GM23338 (cell line): ENCODE data around the gene FCHSD2. TPM values are rescaled to one million over a fixed set of nuclear protein-coding genes. Genes with fewer than 3 reads are reported as not detected.

Experiments used
- ATAC-seq: fragments of 200-7000 bp; cut with Tn5 transposase; 3 replicates; pipeline ENCODE4 v1.9.1; 2020
- DNase-seq: peaks from one replicate; pipeline ENCODE4 v3.0.0-alpha.2; 2015; ENCODE audit warnings: low spot score
- H2AFZ ChIP-seq: fragments of 200-600 bp; sonication (generic); 2 replicates; pipeline ENCODE4 v1.8.0; 2016; ENCODE audit warnings: antibody characterized with exemption, mild to moderate bottlenecking, moderate library complexity
- H3F3A ChIP-seq: fragments of 200-600 bp; sonication (generic); replicated peaks from 2 replicates; pipeline ENCODE4 v1.8.0; 2017; ENCODE audit warnings: antibody characterized with exemption, mixed run types, low read depth
- H3K27ac ChIP-seq: fragments of 200-600 bp; sonication (generic); 2 replicates; pipeline ENCODE4 v1.6.1; 2016; ENCODE audit warnings: low read depth
- H3K27me3 ChIP-seq: fragments of 200-600 bp; sonication (generic); 2 replicates; pipeline ENCODE4 v1.8.0; 2016; ENCODE audit warnings: mild to moderate bottlenecking, mixed run types, moderate library complexity; ENCODE audit not compliant: insufficient read depth
- H3K36me3 ChIP-seq: fragments of 200-600 bp; sonication (generic); 2 replicates; pipeline ENCODE4 v1.8.0; 2016; ENCODE audit warnings: mild to moderate bottlenecking; ENCODE audit not compliant: insufficient read depth
- H3K4me1 ChIP-seq: fragments of 200-600 bp; sonication (generic); 2 replicates; pipeline ENCODE4 v1.8.0; 2016; ENCODE audit warnings: mild to moderate bottlenecking, moderate library complexity; ENCODE audit not compliant: insufficient read depth
- H3K4me2 ChIP-seq: fragments of 200-600 bp; sonication (generic); 2 replicates; pipeline ENCODE4 v1.7.1; 2017; ENCODE audit warnings: mixed run types
- H3K4me3 ChIP-seq: fragments of 200-600 bp; sonication (generic); 2 replicates; pipeline ENCODE4 v1.6.1; 2016; ENCODE audit warnings: mixed run types
- H3K79me2 ChIP-seq: fragments of 200-600 bp; sonication (generic); replicated peaks from 2 replicates; pipeline ENCODE4 v1.8.0; 2017; ENCODE audit warnings: mild to moderate bottlenecking; ENCODE audit not compliant: insufficient read depth
- H3K9me2 ChIP-seq: fragments of 200-600 bp; sonication (generic); 2 replicates; pipeline ENCODE4 v1.8.0; 2017; ENCODE audit not compliant: insufficient read depth
- H4K20me1 ChIP-seq: fragments of 200-600 bp; sonication (generic); replicated peaks from 2 replicates; pipeline ENCODE4 v1.8.0; 2017; ENCODE audit warnings: mild to moderate bottlenecking; ENCODE audit not compliant: insufficient read depth
- H3K27ac Mint-ChIP-seq: 2 replicates; pipeline ENCODE4 v1.8.0; 2020; ENCODE audit warnings: inconsistent platforms, mild to moderate bottlenecking, moderate library complexity, mixed read lengths
- H3K27me3 Mint-ChIP-seq: 3 replicates; pipeline ENCODE4 v1.8.0; 2022; ENCODE audit warnings: low read depth, mild to moderate bottlenecking, moderate library complexity, mixed read lengths, inconsistent platforms; ENCODE audit not compliant: insufficient read depth, poor library complexity
- H3K36me3 Mint-ChIP-seq: 3 replicates; pipeline ENCODE4 v1.8.0; 2021; ENCODE audit warnings: low read depth, mild to moderate bottlenecking, inconsistent platforms, moderate library complexity, mixed read lengths
- H3K4me1 Mint-ChIP-seq: 3 replicates; pipeline ENCODE4 v1.8.0; 2020; ENCODE audit warnings: mild to moderate bottlenecking, inconsistent platforms, mixed read lengths
- H3K4me3 Mint-ChIP-seq: 3 replicates; pipeline ENCODE4 v1.8.0; 2021; ENCODE audit warnings: moderate library complexity, mild to moderate bottlenecking, inconsistent platforms, mixed read lengths
- H3K9me3 Mint-ChIP-seq: 3 replicates; pipeline ENCODE4 v1.8.0; 2020; ENCODE audit warnings: moderate library complexity, mild to moderate bottlenecking, inconsistent platforms, mixed read lengths
- CREB1 ChIP-seq: fragments of 250-450 bp; sonication (Bioruptor Pico); IDR thresholded peaks from 2 replicates; pipeline ENCODE4 v1.5.0; 2020; ENCODE audit warnings: low read depth, mild to moderate bottlenecking, moderate library complexity
- CTCF ChIP-seq, 2 experiments: fragments of 200-600 bp in 1 of 2; sonication (generic) in 1 of 2; conservative IDR thresholded peaks; 2 replicates each; pipeline versions ENCODE4 v1.5.1 to v1.6.1; 2016 to 2017; ENCODE audit warnings: antibody characterized with exemption in 2 of 2, low read depth in 2 of 2, mild to moderate bottlenecking in 2 of 2, moderate library complexity in 1 of 2
- ETS1 ChIP-seq: IDR thresholded peaks from 2 replicates; pipeline ENCODE4 v1.6.1; 2016; ENCODE audit warnings: antibody characterized with exemption
- EZH2phosphoT487 ChIP-seq: fragments of 200-600 bp; sonication (generic); IDR thresholded peaks from one replicate; pipeline ENCODE4 v1.8.1; 2018; ENCODE audit warnings: antibody characterized with exemption; ENCODE audit not compliant: unreplicated experiment
- JUNB ChIP-seq: IDR thresholded peaks from one replicate; pipeline ENCODE4 v1.6.1; 2016; ENCODE audit warnings: antibody characterized with exemption; ENCODE audit not compliant: unreplicated experiment
- STAT1 ChIP-seq: IDR thresholded peaks from one replicate; pipeline ENCODE4 v1.6.1; 2016; ENCODE audit warnings: antibody characterized with exemption; ENCODE audit not compliant: unreplicated experiment
- ZNF331 ChIP-seq: fragments of 250-450 bp; sonication (Bioruptor Pico); IDR thresholded peaks from 2 replicates; pipeline ENCODE4 v1.5.0; 2020; ENCODE audit warnings: low read depth, mild to moderate bottlenecking, moderate library complexity
- ZNF462 ChIP-seq: fragments of 250-450 bp; sonication (Bioruptor Pico); IDR thresholded peaks from 2 replicates; pipeline ENCODE4 v1.5.0; 2020; ENCODE audit warnings: mild to moderate bottlenecking, moderate library complexity
- polyA plus RNA-seq: library from polyadenylated mRNA; unstranded; fragments of >200 nt; fragmentation: Nextera tagmentation; extraction: Ambion mirVana; gene quantifications from 2 replicates; pipeline ENCODE4 v1.2.1, GENCODE V29; 2016
- total RNA-seq: library from RNA; depleted of rRNA; stranded (reverse); fragments of >200 nt; shearing (Covaris generic); gene quantifications from 2 replicates; pipeline ENCODE4 v1.2.3, GENCODE V29; 2014

Gene FCHSD2
- total and polyA plus RNA-seq, 2 experiments from 2014 or later = 3.6 to 5.2 TPM

GRCh38 chr11:72828692-72829101, 313.4 kb downstream of the FCHSD2 start:
- no peak for TF ChIP-seq STAT1
- no peak overlapping the region for H3K27ac ChIP-seq
- H3K36me3 Mint-ChIP-seq = no peaks in the 10 kb centered on the region; the same call in 2 of the 3 replicates
- peaks cover 2% of the 10 kb centered on the region; the same call in 1 of the 2 replicates for H4K20me1 ChIP-seq
- H3K27me3 ChIP-seq = no peaks in the 10 kb centered on the region
- peaks cover 7% of the 10 kb centered on the region for H3K4me1 ChIP-seq
- no peak for DNase-seq
- H3K27ac Mint-ChIP-seq = no peak overlapping the region
- no peak overlapping the region for H3K4me3 ChIP-seq
- H3K4me1 Mint-ChIP-seq = peaks cover 8% of the 10 kb centered on the region; the same call in 2 of the 3 replicates
- no peaks in the 10 kb centered on the region for H3F3A ChIP-seq
- H2AFZ ChIP-seq = no peak overlapping the region
- no peaks in the 10 kb centered on the region; the same call in 2 of the 3 replicates for H3K9me3 Mint-ChIP-seq
- no peaks in the 10 kb centered on the region for H3K36me3 ChIP-seq
- no peak overlapping the region for H3K4me3 Mint-ChIP-seq
- H3K4me2 ChIP-seq = no peak overlapping the region
- H3K9me2 ChIP-seq = no peaks in the 10 kb centered on the region
- no peak for ATAC-seq
- peaks cover 21% of the 10 kb centered on the region for H3K27me3 Mint-ChIP-seq
- H3K79me2 ChIP-seq = no peaks in the 10 kb centered on the region

DNA sequence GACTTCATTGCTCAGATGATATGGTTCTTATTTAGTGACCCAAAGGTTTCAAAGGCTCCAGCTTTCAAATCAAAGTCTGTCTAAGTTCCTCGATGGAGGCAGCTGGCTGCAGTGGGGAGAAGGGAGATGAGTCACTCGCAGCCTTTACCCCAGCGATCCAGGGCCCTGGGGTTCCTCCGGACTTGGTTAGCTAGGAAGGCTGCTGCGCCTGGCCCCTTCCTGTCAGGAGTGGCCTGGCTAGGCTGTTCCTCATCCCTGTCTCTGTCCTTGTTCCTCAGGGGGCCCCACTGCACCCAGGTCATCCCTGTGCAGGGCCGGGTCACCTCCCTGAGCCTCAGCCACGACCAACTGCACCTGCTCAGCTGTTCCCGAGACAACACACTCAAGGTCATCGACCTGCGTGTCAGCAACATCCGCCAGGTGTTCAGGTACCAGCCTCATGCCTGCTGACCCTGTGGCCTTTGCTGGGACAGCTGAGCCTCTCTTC, 314.0 kb downstream of the FCHSD2 start:
- H4K20me1 ChIP-seq = peaks cover 2% of the 10 kb centered on the region; the same call in 1 of the 2 replicates
- H3K4me2 ChIP-seq = no peak overlapping the region
- Mint-ChIP-seq H3K27me3 (peaks cover 27% of the 10 kb centered on the region), H3K9me3 (no peaks in the 10 kb centered on the region; the same call in 2 of the 3 replicates), H3K4me1 (peaks cover 8% of the 10 kb centered on the region; the same call in 2 of the 3 replicates), H3K36me3 (no peaks in the 10 kb centered on the region; the same call in 2 of the 3 replicates), H3K27ac (no peak overlapping the region), H3K4me3 (no peak overlapping the region)
- no peak overlapping the region for H3K27ac ChIP-seq
- H3K4me3 ChIP-seq = no peak overlapping the region
- no peak overlapping the region for H2AFZ ChIP-seq
- H3K79me2 ChIP-seq = no peaks in the 10 kb centered on the region
- H3K36me3 ChIP-seq = no peaks in the 10 kb centered on the region
- peaks cover 7% of the 10 kb centered on the region for H3K4me1 ChIP-seq
- ATAC-seq (no peak), DNase-seq (no peak)
- no peaks in the 10 kb centered on the region for H3F3A ChIP-seq
- peaks cover 2% of the 10 kb centered on the region for H3K27me3 ChIP-seq
- no peaks in the 10 kb centered on the region for H3K9me2 ChIP-seq
- TF ChIP-seq JUNB = no peak
- no peak for TF ChIP-seq ZNF462 (CRISPR knock-in tag)
- TF ChIP-seq STAT1 = no peak
- no peak for TF ChIP-seq ETS1
- no peak for TF ChIP-seq ZNF331 (CRISPR knock-in tag)
- TF ChIP-seq CREB1 = no peak
- TF ChIP-seq EZH2phosphoT487 = no peak
- TF ChIP-seq CTCF (conservative IDR thresholded peaks at IDR 0.05; ENCODE audit: low read depth in 2 of 2) = no peak
